Measurements from ENCODE around the gene LHX1.
A peak's percentile ranks its signal among the peaks of the same experiment; 100 is the strongest.

Gene LHX1

DNA sequence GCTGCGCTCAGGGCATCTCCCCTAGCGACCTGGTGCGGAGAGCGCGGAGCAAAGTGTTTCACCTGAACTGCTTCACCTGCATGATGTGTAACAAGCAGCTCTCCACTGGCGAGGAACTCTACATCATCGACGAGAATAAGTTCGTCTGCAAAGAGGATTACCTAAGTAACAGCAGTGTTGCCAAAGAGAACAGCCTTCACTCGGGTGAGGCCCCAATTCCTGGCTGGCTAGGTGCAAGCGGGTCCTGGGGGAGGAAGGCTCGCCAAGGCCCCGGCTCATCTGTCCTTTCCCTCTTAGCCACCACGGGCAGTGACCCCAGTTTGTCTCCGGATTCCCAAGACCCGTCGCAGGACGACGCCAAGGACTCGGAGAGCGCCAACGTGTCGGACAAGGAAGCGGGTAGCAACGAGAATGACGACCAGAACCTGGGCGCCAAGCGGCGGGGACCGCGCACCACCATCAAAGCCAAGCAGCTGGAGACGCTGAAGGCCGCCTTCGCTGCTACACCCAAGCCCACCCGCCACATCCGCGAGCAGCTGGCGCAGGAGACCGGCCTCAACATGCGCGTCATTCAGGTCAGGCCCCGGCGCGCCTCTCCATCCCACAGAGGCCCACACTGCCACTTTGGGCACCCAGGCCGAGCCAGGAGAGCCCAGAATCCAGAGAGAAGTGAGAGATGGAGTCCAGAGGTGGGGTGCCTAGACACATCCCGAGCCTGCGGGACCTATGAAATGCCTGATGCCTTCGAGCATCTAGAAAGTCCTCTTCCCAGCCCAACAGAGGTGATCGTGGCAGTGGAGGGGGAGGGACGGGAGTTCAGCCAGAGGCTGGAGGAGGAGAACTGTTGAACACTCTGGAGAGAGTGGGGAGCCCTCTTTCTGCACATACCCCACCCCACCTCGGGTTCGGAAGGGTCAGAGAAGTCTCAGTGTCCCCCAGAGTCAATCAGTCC is 3.3 kb downstream of the LHX1 start:
- no peak for DNase-seq (ENCODE audit: low spot score)

DNA sequence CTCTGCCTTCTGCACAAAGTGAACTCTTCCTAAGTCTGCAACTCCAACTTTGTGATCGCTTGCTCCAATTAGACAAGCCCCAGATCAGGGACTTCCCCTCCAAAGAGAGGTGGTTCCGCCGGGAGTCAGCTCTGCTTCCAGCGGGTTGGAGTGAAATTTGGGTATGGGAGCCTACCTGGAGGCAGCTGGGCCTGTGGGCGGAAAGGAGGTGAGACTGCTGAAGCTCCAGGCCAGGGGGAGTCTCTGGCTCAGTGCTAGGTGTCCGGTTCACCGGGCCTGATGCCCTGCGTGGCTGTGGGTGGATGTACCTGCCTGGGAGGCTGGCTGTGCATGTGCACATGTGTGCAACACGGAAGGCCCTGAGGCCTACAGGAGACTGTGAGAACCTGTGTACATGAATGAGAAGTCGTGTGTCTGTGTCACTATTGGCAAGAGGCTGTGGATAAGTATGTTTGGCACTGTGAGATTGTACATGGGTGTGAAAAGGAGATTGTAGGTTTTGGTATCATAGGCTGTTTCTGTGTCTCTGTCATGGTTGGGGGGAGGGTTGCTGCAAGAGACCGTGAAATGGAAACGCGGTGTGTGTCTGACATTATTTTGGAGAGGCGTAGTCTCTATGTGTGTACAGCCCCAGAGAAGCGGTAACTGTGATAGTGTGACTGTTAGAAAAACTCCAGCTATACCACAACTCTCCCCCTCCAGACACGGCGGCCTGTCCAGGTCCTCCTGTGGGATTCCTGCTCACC is 4.2 kb downstream of the LHX1 start:
- no peak overlapping the region for H3K27ac ChIP-seq (ENCODE audit: poor library complexity, severe bottlenecking)
- DNase-seq (ENCODE audit: low spot score) (no peak), ATAC-seq (ENCODE audit: low read depth) (no peak)
- no peaks in the 10 kb centered on the region for H3K36me3 ChIP-seq (ENCODE audit: low read depth)
- peaks cover 99% of the 10 kb centered on the region for H3K27me3 ChIP-seq (ENCODE audit: insufficient read depth, poor library complexity, severe bottlenecking)
- TF ChIP-seq, protein P1, sequence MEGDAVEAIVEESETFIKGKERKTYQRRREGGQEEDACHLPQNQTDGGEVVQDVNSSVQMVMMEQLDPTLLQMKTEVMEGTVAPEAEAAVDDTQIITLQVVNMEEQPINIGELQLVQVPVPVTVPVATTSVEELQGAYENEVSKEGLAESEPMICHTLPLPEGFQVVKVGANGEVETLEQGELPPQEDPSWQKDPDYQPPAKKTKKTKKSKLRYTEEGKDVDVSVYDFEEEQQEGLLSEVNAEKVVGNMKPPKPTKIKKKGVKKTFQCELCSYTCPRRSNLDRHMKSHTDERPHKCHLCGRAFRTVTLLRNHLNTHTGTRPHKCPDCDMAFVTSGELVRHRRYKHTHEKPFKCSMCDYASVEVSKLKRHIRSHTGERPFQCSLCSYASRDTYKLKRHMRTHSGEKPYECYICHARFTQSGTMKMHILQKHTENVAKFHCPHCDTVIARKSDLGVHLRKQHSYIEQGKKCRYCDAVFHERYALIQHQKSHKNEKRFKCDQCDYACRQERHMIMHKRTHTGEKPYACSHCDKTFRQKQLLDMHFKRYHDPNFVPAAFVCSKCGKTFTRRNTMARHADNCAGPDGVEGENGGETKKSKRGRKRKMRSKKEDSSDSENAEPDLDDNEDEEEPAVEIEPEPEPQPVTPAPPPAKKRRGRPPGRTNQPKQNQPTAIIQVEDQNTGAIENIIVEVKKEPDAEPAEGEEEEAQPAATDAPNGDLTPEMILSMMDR (IDR thresholded peaks at IDR 0.05; ENCODE audit: poor library complexity, severe bottlenecking): no peak
- H3K4me1 ChIP-seq (ENCODE audit: insufficient read depth, poor library complexity, severe bottlenecking): no peaks in the 10 kb centered on the region
- H3K9me3 ChIP-seq (ENCODE audit: severe bottlenecking): no peaks in the 10 kb centered on the region
- H3K4me3 ChIP-seq (ENCODE audit: severe bottlenecking): no peak overlapping the region

More for the DNA sequence above, 3.3 kb downstream of the LHX1 start:
- Histone ChIP-seq H3K9me3 (ENCODE audit: severe bottlenecking) (no peaks in the 10 kb centered on the region), H3K27ac (ENCODE audit: poor library complexity, severe bottlenecking) (no peak overlapping the region), H3K36me3 (ENCODE audit: low read depth) (no peaks in the 10 kb centered on the region), H3K4me1 (ENCODE audit: insufficient read depth, poor library complexity, severe bottlenecking) (no peaks in the 10 kb centered on the region), H3K4me3 (ENCODE audit: severe bottlenecking) (no peak overlapping the region), H3K27me3 (ENCODE audit: insufficient read depth, poor library complexity, severe bottlenecking) (peaks cover 99% of the 10 kb centered on the region)
- no peak for ATAC-seq (ENCODE audit: low read depth)
- TF ChIP-seq, protein P1 (IDR thresholded peaks at IDR 0.05; ENCODE audit: poor library complexity, severe bottlenecking): no peak

DNA sequence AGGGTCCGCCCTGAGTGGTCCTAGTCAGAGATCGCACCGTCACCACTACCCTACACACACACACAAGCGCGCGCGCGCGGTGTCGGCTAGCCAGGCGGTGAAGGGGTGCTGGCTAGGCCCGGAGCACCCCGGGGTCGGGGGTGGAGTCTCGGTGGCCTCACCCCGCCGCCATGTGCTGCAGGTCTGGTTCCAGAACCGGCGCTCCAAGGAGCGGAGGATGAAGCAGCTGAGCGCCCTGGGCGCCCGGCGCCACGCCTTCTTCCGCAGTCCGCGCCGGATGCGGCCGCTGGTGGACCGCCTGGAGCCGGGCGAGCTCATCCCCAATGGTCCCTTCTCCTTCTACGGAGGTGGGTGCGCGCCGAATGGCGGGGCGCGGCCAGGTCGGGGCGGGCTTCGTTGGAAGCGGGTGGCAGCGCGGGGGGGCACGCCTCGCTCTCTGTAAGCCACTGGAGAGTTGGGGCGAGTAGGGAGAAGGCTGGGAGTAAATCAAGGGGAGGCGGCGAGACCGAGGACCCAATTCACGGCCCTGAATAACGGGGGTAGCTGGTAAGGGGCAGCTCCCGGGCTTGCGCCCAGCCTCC is 4.8 kb downstream of the LHX1 start:
- no peaks in the 10 kb centered on the region for H3K9me3 ChIP-seq (ENCODE audit: severe bottlenecking)
- H3K27me3 ChIP-seq (ENCODE audit: insufficient read depth, poor library complexity, severe bottlenecking): peaks cover 99% of the 10 kb centered on the region
- no peak for ATAC-seq (ENCODE audit: low read depth)
- H3K36me3 ChIP-seq (ENCODE audit: low read depth): no peaks in the 10 kb centered on the region
- peak overlapping the region; percentile 6 for H3K4me3 ChIP-seq (ENCODE audit: severe bottlenecking)
- no peak for DNase-seq (ENCODE audit: low spot score)
- H3K27ac ChIP-seq (ENCODE audit: poor library complexity, severe bottlenecking): no peak overlapping the region
- no peaks in the 10 kb centered on the region for H3K4me1 ChIP-seq (ENCODE audit: insufficient read depth, poor library complexity, severe bottlenecking)
- TF ChIP-seq, protein P1 (IDR thresholded peaks at IDR 0.05; ENCODE audit: poor library complexity, severe bottlenecking): no peak

DNA sequence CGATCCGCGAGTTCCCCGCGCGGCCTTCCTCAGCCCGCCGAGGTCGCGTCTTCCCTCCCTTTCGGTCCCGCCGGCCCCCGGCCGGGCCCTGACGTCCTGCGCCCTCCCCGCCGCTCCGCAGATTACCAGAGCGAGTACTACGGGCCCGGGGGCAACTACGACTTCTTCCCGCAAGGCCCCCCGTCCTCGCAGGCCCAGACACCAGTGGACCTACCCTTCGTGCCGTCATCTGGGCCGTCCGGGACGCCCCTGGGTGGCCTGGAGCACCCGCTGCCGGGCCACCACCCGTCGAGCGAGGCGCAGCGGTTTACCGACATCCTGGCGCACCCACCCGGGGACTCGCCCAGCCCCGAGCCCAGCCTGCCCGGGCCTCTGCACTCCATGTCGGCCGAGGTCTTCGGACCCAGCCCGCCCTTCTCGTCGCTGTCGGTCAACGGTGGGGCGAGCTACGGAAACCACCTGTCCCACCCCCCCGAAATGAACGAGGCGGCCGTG is 5.4 kb downstream of the LHX1 start:
- H3K4me1 ChIP-seq (ENCODE audit: insufficient read depth, poor library complexity, severe bottlenecking): no peaks in the 10 kb centered on the region
- H3K4me3 ChIP-seq (ENCODE audit: severe bottlenecking): no peak overlapping the region
- H3K9me3 ChIP-seq (ENCODE audit: severe bottlenecking): no peaks in the 10 kb centered on the region
- ATAC-seq (ENCODE audit: low read depth): no peak
- TF ChIP-seq, protein P1 (IDR thresholded peaks at IDR 0.05; ENCODE audit: poor library complexity, severe bottlenecking): no peak
- H3K36me3 ChIP-seq (ENCODE audit: low read depth): no peaks in the 10 kb centered on the region
- H3K27me3 ChIP-seq (ENCODE audit: insufficient read depth, poor library complexity, severe bottlenecking): peaks cover 99% of the 10 kb centered on the region
- H3K27ac ChIP-seq (ENCODE audit: poor library complexity, severe bottlenecking): no peak overlapping the region
- DNase-seq (ENCODE audit: low spot score): no peak

All from RWPE2 (cell line).